Memory B cell (primary cell): Measurements from ENCODE around the gene AUNIP.

Source experiments
- ATAC-seq: fragments of 150-1000 bp; cut with Tn5 transposase; 2 replicates; pipeline ENCODE4 v1.10.0; 2021; ENCODE audit warnings: low read depth, mild to moderate bottlenecking, moderate library complexity
- DNase-seq, 2 donors: peaks; one replicate each; pipeline ENCODE4 v3.0.0; 2022; ENCODE audit warnings: low spot score in 2 of 2
- H3K27ac Mint-ChIP-seq: one replicate; pipeline ENCODE4 v1.8.0; 2022; ENCODE audit warnings: mild to moderate bottlenecking, moderate library complexity, mixed read lengths
- H3K27me3 Mint-ChIP-seq: one replicate; pipeline ENCODE4 v1.8.0; 2022; ENCODE audit warnings: mixed read lengths
- H3K36me3 Mint-ChIP-seq: one replicate; pipeline ENCODE4 v1.8.0; 2022; ENCODE audit warnings: mild to moderate bottlenecking, mixed read lengths
- H3K4me1 Mint-ChIP-seq: one replicate; pipeline ENCODE4 v1.8.0; 2022; ENCODE audit warnings: mixed read lengths
- H3K4me3 Mint-ChIP-seq: one replicate; pipeline ENCODE4 v1.8.0; 2022; ENCODE audit warnings: mild to moderate bottlenecking, moderate library complexity, mixed read lengths
- H3K9me3 Mint-ChIP-seq: one replicate; pipeline ENCODE4 v1.8.0; 2022; ENCODE audit warnings: mixed read lengths

AUNIP gene

GRCh38 chr1:25819491-25820246 is 39.6 kb downstream of the AUNIP start, which contains the start of gene MTFR1L:
Gene MTFR1L (plus strand): TSS chr1:25819954. CDS start chr1:25823105, 3,151 bp downstream.
- Mint-ChIP-seq H3K4me3 (peak within 1 kb of the TSS; percentile 94), H3K9me3 (no peaks in the 10 kb centered on the region), H3K27me3 (no peaks in the 10 kb centered on the region), H3K4me1 (peaks cover 27% of the 10 kb centered on the region), H3K27ac (peak within 1 kb of the TSS; percentile 93), H3K36me3 (no peaks in the 10 kb centered on the region)
- peak; percentile 86 to 87 for DNase-seq
- peak; percentile 84 for ATAC-seq

- H3K36me3 Mint-ChIP-seq = no peaks in the 10 kb centered on the region
- no peak overlapping the region for H3K27ac Mint-ChIP-seq
- ATAC-seq (no peak), DNase-seq (no peak)
- H3K4me1 Mint-ChIP-seq = peaks cover 27% of the 10 kb centered on the region
- H3K4me3 Mint-ChIP-seq = peak overlapping the region; percentile 94
- no peaks in the 10 kb centered on the region for H3K27me3 Mint-ChIP-seq
- H3K9me3 Mint-ChIP-seq = no peaks in the 10 kb centered on the region
These were observed 40.7 kb downstream of the AUNIP start for GRCh38 chr1:25818569-25818968.

- DNase-seq = no peak
- no peaks in the 10 kb centered on the region for H3K27me3 Mint-ChIP-seq
- peaks cover 27% of the 10 kb centered on the region for H3K4me1 Mint-ChIP-seq
- H3K9me3 Mint-ChIP-seq = no peaks in the 10 kb centered on the region
- ATAC-seq = no peak
- H3K4me3 Mint-ChIP-seq = peak overlapping the region; percentile 94
- H3K36me3 Mint-ChIP-seq = no peaks in the 10 kb centered on the region
- H3K27ac Mint-ChIP-seq = no peak overlapping the region
These were observed 41.3 kb downstream of the AUNIP start for GRCh38 chr1:25817840-25818501.

GRCh38 chr1:25816112-25816718 is 43.0 kb downstream of the AUNIP start:
- H3K9me3 Mint-ChIP-seq = no peaks in the 10 kb centered on the region
- no peak overlapping the region for H3K27ac Mint-ChIP-seq
- peaks cover 17% of the 10 kb centered on the region for H3K4me1 Mint-ChIP-seq
- ATAC-seq (no peak), DNase-seq (no peak)
- no peaks in the 10 kb centered on the region for H3K36me3 Mint-ChIP-seq
- H3K27me3 Mint-ChIP-seq = no peaks in the 10 kb centered on the region
- no peak overlapping the region for H3K4me3 Mint-ChIP-seq

GRCh38 chr1:25815208-25816111 is 43.8 kb downstream of the AUNIP start:
- Mint-ChIP-seq H3K27ac (no peak overlapping the region), H3K27me3 (no peaks in the 10 kb centered on the region), H3K36me3 (no peaks in the 10 kb centered on the region), H3K9me3 (no peaks in the 10 kb centered on the region), H3K4me3 (no peak overlapping the region), H3K4me1 (peaks cover 11% of the 10 kb centered on the region)
- no peak for DNase-seq
- ATAC-seq = no peak

- Mint-ChIP-seq H3K27me3 (no peaks in the 10 kb centered on the region), H3K27ac (peak overlapping the region; percentile 37)
These were observed 44.6 kb downstream of the AUNIP start for GRCh38 chr1:25814549-25815087.

GRCh38 chr1:25813734-25814471 is 45.4 kb downstream of the AUNIP start:
- no peak for DNase-seq
- no peak for ATAC-seq
- no peak overlapping the region for H3K4me3 Mint-ChIP-seq

More at GRCh38 chr1:25814549-25815087, 44.6 kb downstream of the AUNIP start:
- no peak overlapping the region for H3K4me3 Mint-ChIP-seq
- no peak for ATAC-seq
- no peaks in the 10 kb centered on the region for H3K9me3 Mint-ChIP-seq
- DNase-seq = no peak
- H3K36me3 Mint-ChIP-seq = no peaks in the 10 kb centered on the region
- peaks cover 18% of the 10 kb centered on the region for H3K4me1 Mint-ChIP-seq

GRCh38 chr1:25813071-25813733 is 46.1 kb downstream of the AUNIP start:
- no peak overlapping the region for H3K4me3 Mint-ChIP-seq
- H3K4me1 Mint-ChIP-seq = peaks cover 13% of the 10 kb centered on the region
- no peak for DNase-seq
- no peaks in the 10 kb centered on the region for H3K9me3 Mint-ChIP-seq
- no peaks in the 10 kb centered on the region for H3K36me3 Mint-ChIP-seq
- no peak overlapping the region for H3K27ac Mint-ChIP-seq
- H3K27me3 Mint-ChIP-seq = no peaks in the 10 kb centered on the region
- no peak for ATAC-seq

More at GRCh38 chr1:25813734-25814471, 45.4 kb downstream of the AUNIP start:
- Mint-ChIP-seq H3K27ac (no peak overlapping the region), H3K27me3 (no peaks in the 10 kb centered on the region), H3K4me1 (peaks cover 17% of the 10 kb centered on the region), H3K9me3 (no peaks in the 10 kb centered on the region), H3K36me3 (no peaks in the 10 kb centered on the region)

GRCh38 chr1:25811384-25812082 is 47.7 kb downstream of the AUNIP start:
- Mint-ChIP-seq H3K4me3 (no peak overlapping the region), H3K27me3 (no peaks in the 10 kb centered on the region), H3K9me3 (no peaks in the 10 kb centered on the region), H3K36me3 (no peaks in the 10 kb centered on the region), H3K4me1 (peaks cover 13% of the 10 kb centered on the region), H3K27ac (no peak overlapping the region)
- DNase-seq = no peak
- no peak for ATAC-seq

GRCh38 chr1:25810341-25811299 is 48.6 kb downstream of the AUNIP start:
- Mint-ChIP-seq H3K4me3 (no peak overlapping the region), H3K36me3 (peaks cover 6% of the 10 kb centered on the region), H3K27ac (no peak overlapping the region), H3K4me1 (peaks cover 15% of the 10 kb centered on the region), H3K27me3 (no peaks in the 10 kb centered on the region), H3K9me3 (no peaks in the 10 kb centered on the region)
- DNase-seq (peak; percentile 84 to 90), ATAC-seq (peak; percentile 80)

- Mint-ChIP-seq H3K27ac (peak overlapping the region; percentile 60), H3K9me3 (no peaks in the 10 kb centered on the region), H3K27me3 (no peaks in the 10 kb centered on the region), H3K4me1 (peaks cover 15% of the 10 kb centered on the region), H3K4me3 (peak overlapping the region; percentile 63), H3K36me3 (peaks cover 6% of the 10 kb centered on the region)
- ATAC-seq = no peak
- no peak for DNase-seq
These were observed 49.3 kb downstream of the AUNIP start for GRCh38 chr1:25809929-25810328.
